Neuronal stem cell (in vitro differentiated cells): Measurements from ENCODE around the gene MAPKBP1.
"Not testable (repeated sequence)": the region's sequence is repeated elsewhere in the genome, so short reads cannot be mapped to it uniquely, and the experiment has no call there.

Experiments
- DNase-seq: peaks from one replicate; pipeline ENCODE4 v3.0.0-alpha.2; 2013; ENCODE audit warnings: low spot score
- H2AFZ ChIP-seq: one replicate; pipeline ENCODE4 v1.6.1; 2013; ENCODE audit warnings: mild to moderate bottlenecking, low read length, inconsistent platforms
- H2AK5ac ChIP-seq: 2 replicates; pipeline ENCODE4 v1.6.1; 2013; ENCODE audit warnings: low read depth, mild to moderate bottlenecking, inconsistent platforms, low read length, moderate library complexity, mixed read lengths
- H2BK120ac ChIP-seq: 2 replicates; pipeline ENCODE4 v1.6.1; 2013; ENCODE audit warnings: low read depth, mild to moderate bottlenecking, inconsistent platforms, low read length, moderate library complexity, mixed read lengths
- H2BK12ac ChIP-seq: one replicate; pipeline ENCODE4 v1.6.1; 2013; ENCODE audit warnings: low read length, inconsistent platforms
- H2BK15ac ChIP-seq: 2 replicates; pipeline ENCODE4 v1.6.1; 2013; ENCODE audit warnings: mild to moderate bottlenecking, low read length, inconsistent platforms, mixed read lengths
- H2BK5ac ChIP-seq: one replicate; pipeline ENCODE4 v1.6.1; 2013; ENCODE audit warnings: inconsistent platforms, mild to moderate bottlenecking, low read length, moderate library complexity
- H3K14ac ChIP-seq: one replicate; pipeline ENCODE4 v1.6.1; 2013; ENCODE audit warnings: low read length, inconsistent platforms
- H3K18ac ChIP-seq: 2 replicates; pipeline ENCODE4 v1.6.1; 2013; ENCODE audit warnings: low read length, inconsistent platforms
- H3K23ac ChIP-seq: 2 replicates; pipeline ENCODE4 v1.6.1; 2013; ENCODE audit warnings: low read depth, mild to moderate bottlenecking, mixed read lengths, low read length, inconsistent platforms; ENCODE audit not compliant: poor library complexity
- H3K27ac ChIP-seq: replicated peaks from 3 replicates; pipeline ENCODE4 v1.5.1; 2013; ENCODE audit warnings: low read length, inconsistent platforms
- H3K27me3 ChIP-seq, 3 experiments: 2 replicates each; pipeline ENCODE4 v1.6.1; 2013; ENCODE audit warnings: low read length in 3 of 3, mild to moderate bottlenecking in 2 of 3, inconsistent platforms in 1 of 3, low read depth in 1 of 3, mixed read lengths in 1 of 3, moderate library complexity in 1 of 3; ENCODE audit not compliant: control insufficient read depth in 3 of 3, insufficient read depth in 3 of 3
- H3K36me3 ChIP-seq, 2 donors: replicated peaks in 1 of 2; 2 replicates each; pipeline ENCODE4 v1.6.1; 2013; ENCODE audit warnings: low read length in 2 of 2; ENCODE audit not compliant: control insufficient read depth in 2 of 2, insufficient read depth in 2 of 2
- H3K4ac ChIP-seq: 2 replicates; pipeline ENCODE4 v1.6.1; 2013; ENCODE audit warnings: inconsistent platforms, mild to moderate bottlenecking, low read length, moderate library complexity
- H3K4me1 ChIP-seq, 2 donors: 1 replicate in 1 of 2; 2 replicates in 1 of 2; pipeline ENCODE4 v1.6.1; 2013; ENCODE audit warnings: low read length in 2 of 2, low read depth in 1 of 2; ENCODE audit not compliant: control insufficient read depth in 2 of 2, insufficient read depth in 1 of 2
- H3K4me2 ChIP-seq: one replicate; pipeline ENCODE4 v1.6.1; 2013; ENCODE audit warnings: mild to moderate bottlenecking, low read length, inconsistent platforms; ENCODE audit not compliant: insufficient read depth, poor library complexity, severe bottlenecking
- H3K4me3 ChIP-seq, 2 donors: 2 replicates each; pipeline ENCODE4 v1.5.1; 2013; ENCODE audit warnings: low read length in 2 of 2, mild to moderate bottlenecking in 2 of 2, inconsistent platforms in 1 of 2, moderate library complexity in 1 of 2
- H3K79me1 ChIP-seq: one replicate; pipeline ENCODE4 v1.6.1; 2013; ENCODE audit warnings: low read depth, mild to moderate bottlenecking, inconsistent platforms, low read length, moderate library complexity
- H3K9ac ChIP-seq: one replicate; pipeline ENCODE4 v1.6.1; 2013; ENCODE audit warnings: mild to moderate bottlenecking, low read depth, low read length, inconsistent platforms; ENCODE audit not compliant: poor library complexity
- H3K9me3 ChIP-seq, 2 donors: replicated peaks in 1 of 2; 2 replicates each; pipeline versions ENCODE3 to v1.6.1; 2013; ENCODE audit warnings: low read length in 2 of 2, mild to moderate bottlenecking in 2 of 2, inconsistent platforms in 1 of 2, low read depth in 1 of 2, mixed read lengths in 1 of 2, moderate library complexity in 1 of 2; ENCODE audit not compliant: control insufficient read depth in 2 of 2, insufficient read depth in 1 of 2
- H4K8ac ChIP-seq: one replicate; pipeline ENCODE4 v1.6.1; 2013; ENCODE audit warnings: low read depth, mild to moderate bottlenecking, inconsistent platforms, low read length, moderate library complexity
- H4K91ac ChIP-seq: one replicate; pipeline ENCODE4 v1.6.1; 2013; ENCODE audit warnings: low read length, low read depth, mild to moderate bottlenecking, inconsistent platforms; ENCODE audit not compliant: poor library complexity
- WGBS, 2 donors: extraction: QIAGEN DNeasy Blood & Tissue Kit; methylation state at CpG; one replicate each; pipeline ENCODE4 v1.1.7; 2013; ENCODE audit warnings: missing lambda C conversion rate in 2 of 2, mixed read lengths in 1 of 2; ENCODE audit not compliant: insufficient read length in 2 of 2, insufficient replicate concordance in 1 of 2; ENCODE audit errors: extremely low coverage in 2 of 2; 5-methylcytosine and 5-hydroxymethylcytosine counted together

The MAPKBP1 gene

GRCh38 chr15:41732483-41732882 is 41.8 kb upstream of the MAPKBP1 start:
- Histone ChIP-seq H2AK5ac (no peak overlapping the region), H3K4me2 (no peak overlapping the region), H2AFZ (no peak overlapping the region), H3K4ac (no peak overlapping the region), H3K4me1 (no peaks in the 10 kb centered on the region), H3K9me3 (no peaks in the 10 kb centered on the region), H3K18ac (no peak overlapping the region), H2BK5ac (no peak overlapping the region), H4K8ac (no peak overlapping the region), H2BK15ac (no peak overlapping the region), H3K14ac (no peak overlapping the region), H3K27me3 (no peaks in the 10 kb centered on the region), H3K4me3 (no peak overlapping the region), H3K9ac (no peak overlapping the region), H4K91ac (no peak overlapping the region), H2BK120ac (no peak overlapping the region), H2BK12ac (no peak overlapping the region), H3K79me1 (peaks cover 1% of the 10 kb centered on the region), H3K23ac (no peak overlapping the region), H3K36me3 (peaks cover 12 to 90% of the 10 kb centered on the region in 2 donors), H3K27ac (no peak overlapping the region)
- WGBS, 2 donors = no CpG with 5 or more reads among the region's 1 CpG
- DNase-seq = no peak

- H4K8ac ChIP-seq = no peak overlapping the region
- H2BK5ac ChIP-seq = no peak overlapping the region
- no peak overlapping the region for H3K4me2 ChIP-seq
- H2BK12ac ChIP-seq = no peak overlapping the region
- no peak overlapping the region for H2AK5ac ChIP-seq
- no peak for DNase-seq
- H3K9ac ChIP-seq = no peak overlapping the region
- no peak overlapping the region for H2BK15ac ChIP-seq
- H3K18ac ChIP-seq = no peak overlapping the region
- no peak overlapping the region for H3K4me3 ChIP-seq
- no peaks in the 10 kb centered on the region for H3K4me1 ChIP-seq
- H3K27ac ChIP-seq = no peak overlapping the region
- no peak overlapping the region for H4K91ac ChIP-seq
- H2BK120ac ChIP-seq = no peak overlapping the region
- H2AFZ ChIP-seq = no peak overlapping the region
- peaks cover 10 to 95% of the 10 kb centered on the region in 2 donors for H3K36me3 ChIP-seq
- WGBS, 2 donors = no CpG with 5 or more reads among the region's 4 CpGs
- H3K79me1 ChIP-seq = no peaks in the 10 kb centered on the region
- H3K9me3 ChIP-seq = no peaks in the 10 kb centered on the region
- H3K23ac ChIP-seq = no peak overlapping the region
- no peak overlapping the region for H3K14ac ChIP-seq
- no peaks in the 10 kb centered on the region for H3K27me3 ChIP-seq
- no peak overlapping the region for H3K4ac ChIP-seq
These were observed 40.2 kb upstream of the MAPKBP1 start for GRCh38 chr15:41734079-41734478.

- H2BK15ac ChIP-seq = no peak overlapping the region
- H3K4ac ChIP-seq = no peak overlapping the region
- DNase-seq = no peak
- H3K23ac ChIP-seq = no peak overlapping the region
- H2AFZ ChIP-seq = no peak overlapping the region
- H3K9ac ChIP-seq = no peak overlapping the region
- no peak overlapping the region for H3K4me2 ChIP-seq
- no peak overlapping the region for H4K91ac ChIP-seq
- H2BK5ac ChIP-seq = no peak overlapping the region
- H3K27ac ChIP-seq = no peak overlapping the region
- H3K27me3 ChIP-seq = no peaks in the 10 kb centered on the region
- H3K36me3 ChIP-seq = peaks cover 13 to 95% of the 10 kb centered on the region in 2 donors
- H3K4me3 ChIP-seq = no peak overlapping the region
- no peaks in the 10 kb centered on the region for H3K9me3 ChIP-seq
- H2BK120ac ChIP-seq = no peak overlapping the region
- H3K4me1 ChIP-seq = no peaks in the 10 kb centered on the region
- H2AK5ac ChIP-seq = no peak overlapping the region
- whole genome bisulfite sequencing, 2 donors = no CpG with 5 or more reads among the region's 4 CpGs
- H4K8ac ChIP-seq = no peak overlapping the region
- no peak overlapping the region for H2BK12ac ChIP-seq
- H3K79me1 ChIP-seq = no peaks in the 10 kb centered on the region
- H3K14ac ChIP-seq = no peak overlapping the region
- no peak overlapping the region for H3K18ac ChIP-seq
These were observed 39.2 kb upstream of the MAPKBP1 start for GRCh38 chr15:41735046-41735445.

GRCh38 chr15:41735492-41735891 is 38.8 kb upstream of the MAPKBP1 start:
- H3K4me1 ChIP-seq, H3K23ac ChIP-seq, H3K27me3 ChIP-seq, H3K9me3 ChIP-seq, H3K4ac ChIP-seq, H2AK5ac ChIP-seq, H2BK15ac ChIP-seq, H3K4me3 ChIP-seq, H2BK12ac ChIP-seq, H2AFZ ChIP-seq, H3K4me2 ChIP-seq, DNase-seq, H2BK120ac ChIP-seq, H3K27ac ChIP-seq, H3K14ac ChIP-seq, H4K8ac ChIP-seq, H4K91ac ChIP-seq, H3K79me1 ChIP-seq, H3K18ac ChIP-seq, H2BK5ac ChIP-seq, H3K9ac ChIP-seq: not testable (repeated sequence)
- no CpG with 5 or more reads among the region's 10 CpGs for WGBS, 2 donors
- peaks cover 13 to 95% of the 10 kb centered on the region in 2 donors for H3K36me3 ChIP-seq
